ENCODE data around the gene HLA-DMA.

GRCh38 chr6:32935551-32936238, 17.2 kb downstream of the HLA-DMA start:
- TF ChIP-seq POLR2A (IDR thresholded peaks at IDR 0.05; ENCODE audit: low read length): no peak
- no peak for TF ChIP-seq GATA1 (IDR thresholded peaks at IDR 0.05; ENCODE audit: low read depth, low read length)
